B cell (primary cell): Measurements from ENCODE around the gene SLC35E1.

ENCODE experiments used
- CTCF ChIP-seq: fragments of 200-600 bp; IDR thresholded peaks from one replicate; pipeline ENCODE4 v1.8.0; 2022; ENCODE audit warnings: antibody characterized with exemption, mild to moderate bottlenecking
- EZH2 ChIP-seq: IDR thresholded peaks from 2 replicates; pipeline ENCODE4 v1.6.1; 2012; ENCODE audit warnings: borderline replicate concordance, low read depth, mild to moderate bottlenecking, moderate library complexity, low read length; ENCODE audit not compliant: insufficient read depth, poor library complexity, severe bottlenecking

DNA sequence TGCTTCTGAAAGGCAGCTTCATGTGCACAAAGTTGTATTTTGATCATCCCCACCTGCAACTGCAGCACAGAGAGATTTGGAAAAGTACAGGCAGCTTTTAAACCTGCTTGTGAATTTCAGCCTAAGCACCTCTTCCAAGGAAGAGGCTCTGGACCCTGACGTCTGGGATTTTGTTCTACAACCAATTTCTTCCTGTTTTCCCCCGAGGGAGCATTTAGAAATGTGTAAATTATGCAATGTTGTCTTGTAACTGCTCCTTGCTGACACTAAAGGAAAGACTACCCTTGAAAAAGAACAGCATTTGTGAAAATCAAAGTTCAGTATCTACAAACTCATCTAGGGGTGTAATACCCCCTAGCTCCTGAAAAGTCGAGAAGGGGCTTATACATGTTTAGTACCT is 40.4 kb upstream of the SLC35E1 start:
- TF ChIP-seq CTCF = no peak
- TF ChIP-seq EZH2 = no peak
